HL-60 (cell line): ENCODE data around the gene TSPAN15.

Experiments used
- DNase-seq, 2 experiments: peaks; one replicate each; pipeline ENCODE4 v3.0.0-alpha.2; 2010 to 2020; ENCODE audit warnings: low read depth in 1 of 2, low spot score in 1 of 2
- H3K27ac ChIP-seq: fragments of 250-450 bp; sonication (Bioruptor Pico); replicated peaks from 2 replicates; pipeline ENCODE4 v1.5.1; 2020; ENCODE audit warnings: mild to moderate bottlenecking, moderate library complexity
- H3K27me3 ChIP-seq: fragments of 250-450 bp; sonication (Bioruptor Pico); 2 replicates; pipeline ENCODE4 v1.5.1; 2021; ENCODE audit warnings: mild to moderate bottlenecking, moderate library complexity; ENCODE audit not compliant: insufficient read depth, poor library complexity, severe bottlenecking
- H3K4me3 ChIP-seq: replicated peaks from 2 replicates; pipeline ENCODE4 v1.5.1; 2011; ENCODE audit warnings: mild to moderate bottlenecking, control low read depth, low read length; ENCODE audit not compliant: insufficient read depth
- GABPA ChIP-seq: IDR thresholded peaks from 2 replicates; pipeline ENCODE4 v1.6.1; 2012; ENCODE audit warnings: low read depth
- POLR2AphosphoS5 ChIP-seq: IDR thresholded peaks from 2 replicates; pipeline ENCODE4 v1.6.1; 2012; ENCODE audit warnings: low read depth
- SPI1 ChIP-seq: IDR thresholded peaks from 2 replicates; pipeline ENCODE4 v1.6.1; 2012; ENCODE audit warnings: low read depth, mild to moderate bottlenecking, borderline replicate concordance
- TF ChIP-seq, protein P1 (sequence below): IDR thresholded peaks from 2 replicates; pipeline ENCODE4 v1.6.1; 2012; ENCODE audit warnings: low read depth; ENCODE audit not compliant: insufficient replicate concordance
- TF ChIP-seq, protein P2 (sequence below): IDR thresholded peaks from one replicate; pipeline ENCODE4 v1.5.1; 2011; ENCODE audit warnings: low read length, control low read depth, inconsistent platforms; ENCODE audit not compliant: insufficient read depth

TSPAN15 gene

GRCh38 chr10:69438536-69439349, 12.5 kb upstream of the TSPAN15 start:
- H3K27me3 ChIP-seq = no peaks in the 10 kb centered on the region
- H3K27ac ChIP-seq = no peak overlapping the region; the same call in 1 of the 2 replicates
- DNase-seq = peak; percentile 17 to 45

GRCh38 chr10:69439350-69439739, 11.9 kb upstream of the TSPAN15 start:
- DNase-seq = no peak
- no peak for TF ChIP-seq POLR2AphosphoS5
- no peak for TF ChIP-seq SPI1
- TF ChIP-seq, protein P1, sequence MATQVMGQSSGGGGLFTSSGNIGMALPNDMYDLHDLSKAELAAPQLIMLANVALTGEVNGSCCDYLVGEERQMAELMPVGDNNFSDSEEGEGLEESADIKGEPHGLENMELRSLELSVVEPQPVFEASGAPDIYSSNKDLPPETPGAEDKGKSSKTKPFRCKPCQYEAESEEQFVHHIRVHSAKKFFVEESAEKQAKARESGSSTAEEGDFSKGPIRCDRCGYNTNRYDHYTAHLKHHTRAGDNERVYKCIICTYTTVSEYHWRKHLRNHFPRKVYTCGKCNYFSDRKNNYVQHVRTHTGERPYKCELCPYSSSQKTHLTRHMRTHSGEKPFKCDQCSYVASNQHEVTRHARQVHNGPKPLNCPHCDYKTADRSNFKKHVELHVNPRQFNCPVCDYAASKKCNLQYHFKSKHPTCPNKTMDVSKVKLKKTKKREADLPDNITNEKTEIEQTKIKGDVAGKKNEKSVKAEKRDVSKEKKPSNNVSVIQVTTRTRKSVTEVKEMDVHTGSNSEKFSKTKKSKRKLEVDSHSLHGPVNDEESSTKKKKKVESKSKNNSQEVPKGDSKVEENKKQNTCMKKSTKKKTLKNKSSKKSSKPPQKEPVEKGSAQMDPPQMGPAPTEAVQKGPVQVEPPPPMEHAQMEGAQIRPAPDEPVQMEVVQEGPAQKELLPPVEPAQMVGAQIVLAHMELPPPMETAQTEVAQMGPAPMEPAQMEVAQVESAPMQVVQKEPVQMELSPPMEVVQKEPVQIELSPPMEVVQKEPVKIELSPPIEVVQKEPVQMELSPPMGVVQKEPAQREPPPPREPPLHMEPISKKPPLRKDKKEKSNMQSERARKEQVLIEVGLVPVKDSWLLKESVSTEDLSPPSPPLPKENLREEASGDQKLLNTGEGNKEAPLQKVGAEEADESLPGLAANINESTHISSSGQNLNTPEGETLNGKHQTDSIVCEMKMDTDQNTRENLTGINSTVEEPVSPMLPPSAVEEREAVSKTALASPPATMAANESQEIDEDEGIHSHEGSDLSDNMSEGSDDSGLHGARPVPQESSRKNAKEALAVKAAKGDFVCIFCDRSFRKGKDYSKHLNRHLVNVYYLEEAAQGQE = no peak
- TF ChIP-seq, protein P2, sequence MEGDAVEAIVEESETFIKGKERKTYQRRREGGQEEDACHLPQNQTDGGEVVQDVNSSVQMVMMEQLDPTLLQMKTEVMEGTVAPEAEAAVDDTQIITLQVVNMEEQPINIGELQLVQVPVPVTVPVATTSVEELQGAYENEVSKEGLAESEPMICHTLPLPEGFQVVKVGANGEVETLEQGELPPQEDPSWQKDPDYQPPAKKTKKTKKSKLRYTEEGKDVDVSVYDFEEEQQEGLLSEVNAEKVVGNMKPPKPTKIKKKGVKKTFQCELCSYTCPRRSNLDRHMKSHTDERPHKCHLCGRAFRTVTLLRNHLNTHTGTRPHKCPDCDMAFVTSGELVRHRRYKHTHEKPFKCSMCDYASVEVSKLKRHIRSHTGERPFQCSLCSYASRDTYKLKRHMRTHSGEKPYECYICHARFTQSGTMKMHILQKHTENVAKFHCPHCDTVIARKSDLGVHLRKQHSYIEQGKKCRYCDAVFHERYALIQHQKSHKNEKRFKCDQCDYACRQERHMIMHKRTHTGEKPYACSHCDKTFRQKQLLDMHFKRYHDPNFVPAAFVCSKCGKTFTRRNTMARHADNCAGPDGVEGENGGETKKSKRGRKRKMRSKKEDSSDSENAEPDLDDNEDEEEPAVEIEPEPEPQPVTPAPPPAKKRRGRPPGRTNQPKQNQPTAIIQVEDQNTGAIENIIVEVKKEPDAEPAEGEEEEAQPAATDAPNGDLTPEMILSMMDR = no peak
- no peak for TF ChIP-seq GABPA
- Histone ChIP-seq H3K4me3 (no peak overlapping the region), H3K27ac (peak overlapping the region; percentile 17; the same call in 1 of the 2 replicates), H3K27me3 (no peaks in the 10 kb centered on the region)

More at GRCh38 chr10:69438536-69439349, 12.5 kb upstream of the TSPAN15 start:
- TF ChIP-seq POLR2AphosphoS5 (no peak), SPI1 (no peak), GABPA (no peak)
- TF ChIP-seq, protein P1 = no peak
- TF ChIP-seq, protein P2 = no peak
- H3K4me3 ChIP-seq = no peak overlapping the region

DNA sequence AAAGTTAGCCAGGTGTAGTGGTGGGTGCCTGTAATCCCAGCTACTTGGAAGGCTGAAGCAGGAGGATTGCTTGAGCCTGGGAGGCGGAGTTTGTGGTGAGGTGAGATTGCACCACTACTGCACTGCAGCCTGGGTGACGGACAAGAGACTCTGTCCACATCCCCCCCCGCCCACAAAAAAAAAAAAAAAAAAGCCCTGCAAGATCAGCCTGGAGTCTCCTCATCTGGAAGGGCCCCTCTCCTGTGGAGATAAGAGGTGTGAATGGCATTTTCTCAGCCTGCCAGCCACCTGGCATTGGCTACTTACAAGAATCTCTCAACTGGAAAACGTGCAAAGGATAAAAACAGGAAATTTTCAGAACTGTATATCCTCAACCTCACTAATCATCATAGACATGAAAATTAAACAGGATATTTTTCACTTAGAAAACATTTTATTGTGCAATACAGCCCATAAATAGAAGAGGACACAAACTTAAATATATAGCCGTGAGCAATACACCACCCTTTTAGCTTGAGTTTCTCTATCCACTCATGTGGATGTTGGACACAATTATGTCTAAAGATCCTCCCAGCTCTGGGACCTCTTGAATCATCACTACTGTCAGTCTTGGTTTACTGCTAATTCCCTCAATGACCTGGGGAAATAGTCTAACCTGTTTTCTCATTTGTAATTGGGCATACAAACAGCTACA, 11.3 kb upstream of the TSPAN15 start:
- peak; percentile 89 for DNase-seq
- no peak overlapping the region; the same call in 1 of the 2 replicates for H3K27ac ChIP-seq

More for the DNA sequence above, 11.3 kb upstream of the TSPAN15 start:
- Histone ChIP-seq H3K27me3 (no peaks in the 10 kb centered on the region), H3K4me3 (no peak overlapping the region)
- no peak for TF ChIP-seq GABPA
- TF ChIP-seq, protein P2 = no peak
- no peak for TF ChIP-seq POLR2AphosphoS5
- TF ChIP-seq, protein P1 = no peak
- no peak for TF ChIP-seq SPI1
